Body of pancreas (tissue), 4 donors: Measurements from ENCODE around the gene MAP3K12.

Experiments
- POLR2A ChIP-seq, 3 donors: fragments of 450-650 bp; IDR thresholded peaks; one replicate each; pipeline ENCODE4 v1.6.1; 2016; ENCODE audit warnings: antibody characterized with exemption in 3 of 3, mild to moderate bottlenecking in 2 of 3
- TF ChIP-seq, protein P1 (sequence below), 7 experiments: fragments of 450-650 bp in 4 of 7; fragments of 200-600 bp in 3 of 7; sonication (generic) in 3 of 7; IDR thresholded peaks; one replicate each; pipeline ENCODE4 v1.5.1; 2016 to 2019; ENCODE audit warnings: antibody characterized with exemption in 7 of 7

DNA sequence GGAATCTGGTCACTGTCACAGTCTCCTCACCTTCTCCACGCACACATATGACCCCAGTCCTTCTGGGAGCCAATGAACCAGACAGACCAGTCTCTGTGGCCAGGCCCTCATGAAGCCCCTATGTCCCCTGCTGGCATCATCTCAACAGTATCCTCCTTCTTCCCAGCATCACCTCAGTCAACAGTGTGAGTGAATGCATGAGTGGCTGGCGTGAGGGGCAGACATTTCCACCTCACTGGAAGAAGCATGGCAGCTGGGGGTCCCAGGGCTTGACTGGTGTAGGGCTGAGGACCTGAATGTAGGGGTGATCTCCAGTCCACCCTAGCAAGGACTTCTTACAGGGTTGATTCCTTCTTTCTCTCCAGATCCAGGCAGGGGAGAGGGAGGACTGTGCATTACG, 1.8 kb downstream of the MAP3K12 start:
- no peak for TF ChIP-seq POLR2A (IDR thresholded peaks at IDR 0.05)
- TF ChIP-seq, protein P1, sequence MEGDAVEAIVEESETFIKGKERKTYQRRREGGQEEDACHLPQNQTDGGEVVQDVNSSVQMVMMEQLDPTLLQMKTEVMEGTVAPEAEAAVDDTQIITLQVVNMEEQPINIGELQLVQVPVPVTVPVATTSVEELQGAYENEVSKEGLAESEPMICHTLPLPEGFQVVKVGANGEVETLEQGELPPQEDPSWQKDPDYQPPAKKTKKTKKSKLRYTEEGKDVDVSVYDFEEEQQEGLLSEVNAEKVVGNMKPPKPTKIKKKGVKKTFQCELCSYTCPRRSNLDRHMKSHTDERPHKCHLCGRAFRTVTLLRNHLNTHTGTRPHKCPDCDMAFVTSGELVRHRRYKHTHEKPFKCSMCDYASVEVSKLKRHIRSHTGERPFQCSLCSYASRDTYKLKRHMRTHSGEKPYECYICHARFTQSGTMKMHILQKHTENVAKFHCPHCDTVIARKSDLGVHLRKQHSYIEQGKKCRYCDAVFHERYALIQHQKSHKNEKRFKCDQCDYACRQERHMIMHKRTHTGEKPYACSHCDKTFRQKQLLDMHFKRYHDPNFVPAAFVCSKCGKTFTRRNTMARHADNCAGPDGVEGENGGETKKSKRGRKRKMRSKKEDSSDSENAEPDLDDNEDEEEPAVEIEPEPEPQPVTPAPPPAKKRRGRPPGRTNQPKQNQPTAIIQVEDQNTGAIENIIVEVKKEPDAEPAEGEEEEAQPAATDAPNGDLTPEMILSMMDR (IDR thresholded peaks at IDR 0.05): no peak
